Stimulated activated CD8-positive, alpha-beta memory T cell treated with anti-CD3 and anti-CD28 coated beads, Interleukin-15, amount 100 ng/mL, for 48 hours (primary cell): ENCODE results near the gene ELMO1.

Experiments
- DNase-seq, 2 donors: peaks; one replicate each; pipeline ENCODE4 v3.0.0-alpha.2; 2020; ENCODE audit warnings: low read depth in 2 of 2

Gene ELMO1

DNA sequence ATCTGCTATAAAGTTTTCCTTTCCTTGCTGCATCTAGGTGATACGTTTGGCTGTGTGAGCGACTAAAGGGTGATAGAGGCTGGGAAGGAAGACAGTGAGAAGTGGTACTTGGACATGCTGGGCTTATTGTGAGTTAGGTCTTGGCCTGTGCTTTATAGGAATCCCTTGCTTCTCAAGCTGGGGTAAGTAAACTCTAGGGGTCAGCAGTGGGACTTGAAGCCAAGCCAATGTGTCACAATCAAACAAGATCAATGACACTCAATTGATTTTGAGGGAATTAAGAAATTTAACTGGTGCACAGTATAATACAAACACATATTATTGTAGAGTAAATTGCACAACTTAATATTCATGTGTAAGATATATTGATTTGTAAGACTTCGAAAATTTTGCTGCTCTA is 568.6 kb downstream of the ELMO1 start:
- DNase-seq = no peak

DNA sequence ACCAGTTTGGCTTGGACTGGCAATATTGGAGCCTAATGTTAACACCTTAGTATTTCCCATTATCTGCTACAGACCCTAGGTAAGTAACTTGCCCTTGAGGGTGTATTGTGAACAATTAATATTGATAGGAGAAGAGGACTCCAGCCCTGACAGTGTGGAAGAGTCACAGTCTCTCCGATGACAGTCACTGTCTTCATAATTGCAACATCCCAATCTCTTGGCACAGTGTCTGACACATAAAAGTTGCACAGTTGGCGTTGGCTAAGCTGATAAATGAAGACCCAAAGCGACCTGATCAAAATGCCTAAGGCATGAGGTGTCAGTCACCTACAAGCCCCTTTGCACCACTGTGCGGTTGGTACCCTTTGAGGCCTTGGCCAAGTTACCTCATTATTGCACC is 569.6 kb downstream of the ELMO1 start:
- no peak for DNase-seq

DNA sequence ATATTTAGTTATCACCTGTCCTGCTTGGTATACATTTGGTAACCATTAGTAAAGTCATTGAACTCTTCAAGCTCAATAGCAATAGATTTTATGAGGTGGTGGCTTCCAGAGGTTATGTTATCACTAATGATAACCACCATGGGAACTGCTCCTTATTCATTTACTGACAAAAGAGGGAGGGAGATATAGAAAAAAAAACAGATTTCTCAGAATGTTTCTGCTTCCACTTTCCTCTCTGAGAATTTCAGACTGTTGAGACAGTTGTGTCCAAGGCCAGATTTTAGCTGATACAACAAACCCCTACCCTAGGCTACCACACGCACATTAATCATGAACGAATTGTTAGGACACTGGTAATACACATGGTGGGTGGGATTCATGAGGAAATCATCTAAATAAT is 570.4 kb downstream of the ELMO1 start:
- no peak for DNase-seq

DNA sequence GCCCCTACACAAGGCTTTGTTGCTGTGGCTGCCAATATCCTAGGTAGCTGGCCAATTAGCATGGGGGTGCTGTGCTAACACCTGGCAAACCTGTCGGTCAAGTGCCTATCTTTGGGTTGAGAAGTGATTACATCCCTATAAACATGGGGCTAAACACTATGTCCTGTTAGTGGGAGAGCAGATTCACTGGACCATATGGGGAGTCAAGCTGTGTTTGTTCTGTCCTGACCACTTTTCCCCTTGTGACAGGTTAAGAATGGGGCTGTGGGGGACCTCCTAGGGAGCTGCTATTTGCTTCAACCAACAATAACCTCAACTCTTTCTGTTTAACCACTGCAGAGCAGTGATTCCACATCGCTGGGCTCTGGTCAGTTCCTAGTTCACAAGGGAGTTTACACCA is 572.9 kb downstream of the ELMO1 start:
- DNase-seq = no peak

DNA sequence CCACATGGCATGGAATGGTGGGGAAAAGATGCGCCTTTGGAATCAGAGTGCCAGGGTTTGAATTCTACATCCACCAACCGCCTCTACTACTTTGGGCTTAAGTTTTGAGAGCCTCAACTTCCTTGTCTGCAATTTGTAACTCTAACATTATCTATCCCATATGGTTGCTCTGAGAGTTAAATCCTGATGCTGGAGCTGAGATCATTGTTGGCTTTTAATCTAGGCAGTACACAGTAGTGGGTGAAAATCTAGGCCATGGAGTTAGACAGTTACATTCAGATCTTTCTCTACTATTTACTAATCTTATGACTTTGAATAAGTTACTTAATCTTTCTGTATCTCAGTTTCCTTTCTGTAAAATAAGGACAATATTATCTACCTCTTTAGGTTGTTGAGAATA is 574.6 kb downstream of the ELMO1 start:
- DNase-seq = no peak

DNA sequence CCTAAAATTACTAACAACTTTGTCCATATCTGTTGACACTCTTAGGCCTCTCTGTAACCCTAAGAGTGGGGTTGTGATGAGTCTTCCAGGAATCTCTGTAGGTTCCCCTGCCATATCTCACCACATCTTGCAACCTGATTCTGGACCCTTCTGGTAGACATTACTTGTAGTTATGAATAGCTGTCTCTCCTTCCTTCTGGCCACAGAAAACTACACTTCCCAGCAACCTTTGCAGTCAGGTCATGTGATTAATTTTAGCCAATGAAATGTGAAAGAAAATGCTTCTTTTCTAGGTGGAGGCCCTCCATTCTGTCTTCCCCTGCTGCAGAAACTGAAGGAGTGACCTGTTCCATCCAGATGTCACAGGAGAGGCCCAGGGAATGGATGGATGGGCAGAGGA is 576.8 kb downstream of the ELMO1 start:
- DNase-seq = no peak

DNA sequence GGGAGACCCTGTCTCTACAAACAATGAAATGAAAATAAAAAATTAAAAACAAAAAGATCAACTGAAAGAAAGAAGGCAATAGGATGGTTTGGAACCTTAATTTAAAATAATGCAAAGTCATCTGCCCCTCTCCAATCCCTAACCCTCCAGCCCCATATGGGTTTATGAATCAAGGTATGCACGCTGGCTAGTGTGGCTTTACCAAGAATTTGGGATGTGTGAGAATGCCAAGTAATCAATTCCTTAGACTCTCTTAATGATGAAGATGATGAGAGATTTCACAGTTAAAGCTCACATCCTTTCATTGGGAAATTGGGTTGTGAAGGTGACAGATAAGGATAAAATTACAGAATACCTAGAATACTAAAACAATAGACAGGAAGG is 577.3 kb downstream of the ELMO1 start:
- DNase-seq = no peak

DNA sequence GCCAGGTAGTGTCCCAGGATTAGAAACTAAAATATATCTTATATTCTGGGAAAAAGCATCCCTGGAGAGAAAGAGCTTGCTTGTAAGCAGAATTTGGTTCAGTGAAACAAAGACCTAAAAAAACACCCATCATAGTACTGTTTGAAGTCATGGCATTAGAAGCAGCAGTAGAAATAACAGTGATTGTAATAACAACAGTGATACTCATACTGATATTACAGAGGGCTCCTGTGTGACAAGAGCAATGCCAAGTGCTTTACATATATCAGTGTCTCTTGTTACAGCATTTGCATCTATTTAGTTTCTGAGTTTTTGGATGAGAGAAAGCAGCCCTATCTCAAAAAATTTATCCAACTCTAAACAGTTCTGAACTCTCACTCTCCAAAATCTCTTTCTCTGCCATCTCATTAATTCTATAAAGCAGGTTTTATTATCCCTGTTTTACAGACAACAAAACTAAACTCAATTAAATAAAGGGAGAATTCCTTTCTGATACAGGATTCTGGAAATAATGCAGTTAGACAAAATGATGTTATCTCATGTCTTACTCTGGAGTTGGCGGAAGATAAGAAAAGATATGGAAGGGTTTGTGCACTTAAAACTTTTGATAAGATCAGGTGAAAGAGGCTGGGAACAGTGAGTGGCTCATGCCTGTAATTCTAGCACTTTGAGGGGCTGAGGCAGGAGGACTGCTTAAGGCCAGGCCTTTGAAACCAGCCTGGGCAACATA is 577.9 kb downstream of the ELMO1 start:
- no peak for DNase-seq

DNA sequence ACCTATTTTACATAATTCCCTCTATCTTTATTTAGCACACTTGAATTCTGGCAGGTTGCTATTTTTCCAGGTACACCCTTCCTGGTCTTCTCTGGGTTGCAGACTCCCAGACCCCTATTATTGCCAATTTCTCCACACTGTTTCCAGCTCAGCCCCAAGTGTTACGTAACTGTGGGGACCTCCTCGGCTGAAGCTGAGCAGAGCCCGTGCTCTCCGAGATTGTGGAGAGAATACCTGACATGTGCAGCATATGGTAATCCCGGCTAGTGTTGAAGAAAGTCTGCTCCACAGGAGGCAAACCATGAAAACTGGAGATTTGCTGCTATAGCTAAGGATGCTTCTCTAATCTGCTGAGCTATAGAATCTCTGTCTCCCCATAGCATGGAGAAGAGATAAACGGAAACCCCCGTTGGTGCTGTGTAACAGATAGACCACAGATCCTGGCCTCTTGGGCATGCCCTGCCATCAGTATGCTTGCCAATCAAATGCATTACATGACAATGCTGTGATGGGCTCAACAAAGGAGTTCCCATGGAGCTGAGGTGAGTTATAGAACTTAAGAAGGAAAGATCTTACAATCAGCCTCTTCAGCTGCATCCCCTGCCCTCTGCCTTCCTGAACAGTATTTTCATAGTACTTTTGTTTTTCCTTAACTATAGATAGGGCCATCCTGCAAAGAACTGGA is 579.8 kb downstream of the ELMO1 start:
- no peak for DNase-seq

DNA sequence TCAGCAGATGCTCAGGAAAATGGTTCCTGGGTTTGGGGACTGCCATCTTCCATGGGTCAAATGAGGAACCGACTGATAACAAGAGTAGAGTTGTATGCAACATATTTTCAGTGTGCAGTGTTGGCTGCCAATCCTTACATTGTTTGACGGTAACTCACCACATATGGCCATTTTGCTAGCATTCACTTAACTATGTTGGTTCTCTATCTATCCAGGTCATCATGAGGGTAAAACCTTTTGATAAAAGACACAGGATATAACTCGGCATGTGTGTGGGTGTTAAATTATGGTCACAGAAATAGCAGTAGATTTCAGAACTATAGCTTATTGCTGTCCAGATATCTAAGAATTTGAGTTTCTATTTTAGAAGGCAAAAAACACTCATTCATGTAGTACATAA is 583.6 kb downstream of the ELMO1 start:
- DNase-seq = no peak

DNA sequence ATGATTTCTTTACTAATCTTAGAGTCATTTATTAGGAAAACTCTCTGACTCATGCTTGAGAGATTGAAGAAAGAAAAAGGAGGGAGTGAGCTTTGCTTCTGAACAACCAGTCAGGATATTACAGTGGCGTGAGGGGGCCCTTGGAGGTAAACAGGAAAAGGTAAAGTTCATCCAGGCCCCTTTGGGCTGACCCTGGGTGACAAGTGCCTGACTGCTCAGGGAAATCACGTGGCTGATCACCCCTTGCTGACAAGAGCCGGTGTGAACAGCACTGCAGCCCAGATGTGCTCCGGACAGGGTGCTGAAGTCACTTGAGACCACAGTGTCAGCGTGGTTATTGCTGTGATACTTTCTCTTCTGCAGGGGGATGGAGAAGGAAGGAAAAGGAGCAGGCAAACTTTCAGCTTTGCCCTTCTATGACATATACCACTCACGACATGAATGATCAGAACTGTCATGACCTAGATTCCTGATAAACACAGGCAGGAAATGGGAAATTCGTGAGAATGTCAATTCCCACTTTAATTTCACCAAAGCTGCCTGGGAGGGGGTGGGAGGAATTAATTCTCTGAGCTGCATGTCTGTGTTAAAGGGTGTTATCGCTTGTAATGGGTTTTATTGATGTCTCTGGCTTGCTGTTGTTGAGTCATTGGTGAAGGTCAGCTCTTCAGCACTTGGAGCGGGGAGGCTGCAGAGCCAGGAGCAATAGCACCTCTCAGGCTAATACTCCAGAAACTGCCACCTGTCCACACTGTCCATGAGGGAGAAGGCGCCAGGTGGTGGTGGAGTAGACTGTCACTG is 584.6 kb downstream of the ELMO1 start:
- peak in 1 of 2 donors; percentile 10 for DNase-seq

DNA sequence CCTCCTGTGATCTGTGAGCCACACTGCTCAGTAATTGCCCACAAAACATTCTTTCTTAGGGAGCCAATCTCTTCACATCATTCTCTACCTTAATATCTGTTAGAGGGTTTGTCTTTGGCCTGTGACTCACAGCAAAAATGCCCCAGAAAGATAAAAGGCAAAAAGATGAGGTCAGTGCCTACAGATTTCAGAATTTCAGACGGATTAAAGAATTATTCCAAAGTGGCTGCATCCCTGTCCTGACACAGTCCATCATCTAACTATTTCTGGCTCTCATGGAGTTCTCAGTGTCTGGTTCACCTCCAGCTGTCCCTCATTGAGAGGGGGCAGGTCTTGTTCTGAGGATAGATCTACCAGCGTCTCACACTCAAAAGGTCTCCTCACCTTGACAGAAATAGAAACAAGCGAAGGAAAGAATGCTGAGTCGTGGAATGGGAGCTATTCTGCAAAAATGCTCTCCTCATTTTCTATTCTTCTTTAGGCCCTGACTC is 585.8 kb downstream of the ELMO1 start:
- no peak for DNase-seq

DNA sequence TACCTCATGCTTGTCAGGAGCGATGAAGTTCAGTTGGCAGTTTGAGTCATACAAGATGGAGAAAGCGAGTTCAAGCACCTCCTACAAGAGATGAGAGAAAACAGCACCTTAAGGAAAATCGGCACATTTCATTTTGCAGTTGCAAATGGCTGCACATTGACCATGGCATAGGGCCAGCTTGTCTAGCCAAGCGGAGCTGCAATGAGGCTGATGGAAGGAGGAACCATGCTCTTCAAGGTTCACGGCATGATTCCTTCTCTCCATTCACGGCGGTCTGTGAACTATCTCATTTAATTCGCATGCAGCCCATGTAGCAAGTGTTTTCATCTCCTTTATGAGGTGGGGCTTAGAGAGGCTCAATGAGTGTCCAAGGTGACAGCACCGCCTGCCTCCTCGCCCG is 587.0 kb downstream of the ELMO1 start:
- no peak for DNase-seq

DNA sequence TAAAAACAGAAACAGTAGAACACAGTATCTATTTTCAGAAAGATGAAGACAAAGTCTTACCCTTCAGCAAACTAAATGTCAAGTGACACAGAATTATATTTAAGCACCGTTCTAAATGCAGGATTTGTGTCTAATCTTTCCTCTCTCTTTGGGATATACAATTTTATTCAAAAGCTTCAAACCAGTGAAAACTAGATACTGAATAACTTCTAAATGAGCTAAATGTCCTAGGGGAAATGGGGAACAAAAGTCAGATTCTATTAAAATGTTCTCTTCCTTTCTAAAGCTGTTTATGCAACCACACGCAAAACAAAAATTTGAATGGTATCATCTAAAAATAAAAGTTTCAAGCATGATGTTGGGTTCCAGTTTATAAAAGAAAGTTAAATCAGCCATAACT is 588.0 kb downstream of the ELMO1 start:
- DNase-seq = no peak

DNA sequence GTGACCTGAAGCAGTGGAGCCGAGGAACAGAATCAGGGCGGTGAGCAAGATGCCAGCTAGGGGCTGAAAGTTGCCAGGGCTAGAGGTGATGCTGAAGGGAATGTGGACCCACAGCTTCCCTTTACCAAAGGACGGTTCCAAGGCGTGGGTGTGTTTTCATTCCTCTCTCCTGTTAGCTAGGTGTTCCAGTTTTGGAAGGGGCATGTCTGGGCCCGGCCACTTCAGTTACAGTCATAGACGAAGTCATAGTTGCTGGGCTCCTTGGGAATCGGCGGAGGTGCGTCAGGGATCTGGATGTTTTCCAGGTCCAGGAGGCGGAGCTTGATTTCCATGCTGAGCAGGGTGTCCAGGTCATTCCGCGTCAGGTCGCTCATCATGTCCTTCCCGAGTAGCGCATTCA is 593.3 kb downstream of the ELMO1 start:
- no peak for DNase-seq

DNA sequence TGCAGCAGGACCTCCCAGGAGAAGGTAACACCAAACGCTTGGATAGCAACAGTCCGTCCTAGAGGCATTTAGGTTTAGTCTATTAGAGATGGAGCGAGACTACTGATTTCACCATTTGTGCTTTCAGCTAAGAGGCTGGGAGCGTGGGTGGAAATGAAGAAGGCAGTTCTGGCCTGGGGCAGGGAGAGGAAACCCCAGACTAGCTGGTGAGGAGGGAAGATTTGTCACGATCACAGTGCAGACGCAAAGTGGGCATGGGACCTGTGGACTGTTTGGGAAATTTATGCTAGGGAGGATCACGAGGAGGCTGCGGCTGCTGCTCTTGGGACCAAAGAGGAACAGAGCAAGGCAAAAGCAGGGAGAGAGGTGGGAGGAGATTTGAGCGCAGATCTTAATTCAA is 594.0 kb downstream of the ELMO1 start:
- no peak for DNase-seq

DNA sequence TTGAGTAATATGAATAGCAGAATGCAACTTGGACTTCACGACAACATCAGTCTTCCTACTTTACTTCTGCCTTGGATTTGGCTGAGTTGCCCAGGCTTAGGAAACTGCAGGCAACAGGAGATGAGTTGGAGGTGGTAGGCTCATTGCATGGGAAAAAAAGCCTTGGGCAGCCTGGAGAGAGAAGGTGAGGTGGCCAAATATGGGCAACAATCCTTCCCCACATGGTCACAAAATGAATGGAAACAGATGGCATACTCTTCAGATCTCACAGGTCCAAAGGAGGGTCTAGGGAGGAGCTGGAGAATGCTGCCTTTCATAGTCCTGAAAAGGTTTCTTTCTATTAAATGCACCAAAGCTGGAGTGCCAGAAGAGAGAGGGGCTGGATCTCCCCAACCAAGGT is 595.7 kb downstream of the ELMO1 start:
- DNase-seq = no peak

DNA sequence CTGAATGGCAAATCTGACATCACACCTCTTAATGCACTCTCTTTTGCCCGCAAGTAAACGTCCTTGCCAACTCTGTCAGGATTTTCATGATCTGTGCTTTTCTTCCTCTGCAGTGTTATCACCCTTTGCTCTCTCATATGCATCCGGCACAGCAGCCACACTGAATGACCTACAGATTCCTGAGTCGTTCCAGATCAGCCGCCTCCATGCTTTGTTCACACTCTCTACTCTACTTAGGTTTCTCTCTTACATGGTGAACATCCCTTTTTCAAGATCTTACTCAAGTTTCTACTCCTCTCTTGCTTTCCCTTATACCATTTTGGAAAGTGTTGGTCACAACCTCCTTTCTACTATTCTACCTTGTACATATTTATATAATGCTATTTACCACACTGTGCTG is 596.6 kb downstream of the ELMO1 start:
- DNase-seq = peak in 1 of 2 donors; percentile 5

DNA sequence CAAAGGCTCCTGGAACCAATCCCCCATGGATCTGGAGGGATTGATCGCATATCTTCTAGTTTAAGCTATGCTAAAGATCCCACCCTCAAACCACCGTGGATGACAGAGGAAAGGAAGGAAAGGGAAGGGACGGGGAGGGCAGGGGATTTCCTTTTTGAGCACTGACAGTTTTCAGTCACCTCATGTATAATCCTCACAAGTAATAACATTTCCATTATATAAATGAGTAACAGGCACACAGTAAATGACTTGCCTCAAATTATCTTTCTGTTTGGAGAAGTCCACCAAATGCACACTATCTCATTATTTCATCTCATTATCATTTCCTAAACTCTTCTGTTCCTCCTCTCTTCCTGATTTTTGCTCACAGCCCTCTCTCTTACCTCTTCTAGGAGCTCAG is 597.3 kb downstream of the ELMO1 start:
- DNase-seq = no peak

DNA sequence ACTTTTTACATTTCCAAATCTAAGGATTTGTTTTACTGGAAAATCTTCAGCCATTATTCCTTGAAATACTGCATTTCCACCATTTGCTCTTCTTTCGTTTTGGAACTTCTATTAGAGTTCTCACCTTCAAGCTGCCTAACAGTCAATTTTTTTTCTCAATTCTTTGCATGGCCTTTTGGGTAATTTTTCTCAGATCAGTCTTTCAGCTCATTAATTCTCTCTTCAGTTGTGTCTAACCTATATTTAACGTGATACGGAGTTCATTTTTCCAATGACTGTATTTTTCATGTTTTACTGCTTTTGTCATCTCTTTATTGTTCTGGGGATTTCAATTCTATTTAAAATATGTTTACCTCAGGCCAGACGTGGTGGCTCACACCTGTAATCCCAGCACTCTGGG is 600.7 kb downstream of the ELMO1 start:
- DNase-seq = no peak

DNA sequence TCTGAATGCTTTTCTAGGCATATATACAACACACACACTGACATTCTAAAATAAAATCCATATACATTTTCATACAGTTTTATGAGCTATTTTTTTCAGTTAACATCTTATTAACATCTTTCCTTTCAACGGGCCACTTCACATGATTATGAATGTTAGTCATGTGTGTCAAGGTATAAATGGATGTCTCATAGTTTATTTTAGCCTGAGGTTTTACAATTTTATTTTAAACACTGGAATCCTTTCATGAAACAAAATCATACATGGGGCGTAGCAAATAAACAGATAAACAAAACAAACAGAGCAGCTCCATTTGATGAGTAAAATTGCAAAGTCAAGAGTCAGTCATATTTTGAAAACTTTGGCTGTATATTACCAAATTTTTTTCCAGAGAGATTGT is 604.3 kb downstream of the ELMO1 start:
- no peak for DNase-seq

DNA sequence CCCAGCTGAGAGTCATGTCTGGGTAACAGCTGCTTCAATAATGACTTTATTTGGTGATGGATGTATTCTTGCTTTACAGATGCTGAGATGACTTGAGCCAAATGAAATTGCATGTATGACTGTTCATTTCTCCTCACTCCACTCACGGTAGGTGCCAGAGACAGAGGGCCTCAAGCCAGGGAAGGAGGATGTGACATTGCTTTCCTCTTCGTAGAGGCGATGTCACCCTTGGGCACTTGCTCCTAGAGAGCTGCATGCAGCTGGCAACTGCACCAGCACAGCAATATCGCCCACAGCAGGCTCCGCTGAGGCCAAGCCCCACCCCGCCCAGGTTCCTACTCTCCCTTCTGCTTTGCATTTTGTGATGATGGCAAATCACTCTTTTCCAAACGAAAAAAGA is 607.8 kb downstream of the ELMO1 start:
- DNase-seq = no peak
